ENCODE data around the gene NR6A1.

NR6A1 gene

GRCh38 chr9:124629600-124629999 lies 141.5 kb downstream of the NR6A1 start:
- no peak for DNase-seq (ENCODE audit: extremely low read depth, low read depth)
- TF ChIP-seq CTCF (IDR thresholded peaks at IDR 0.05; ENCODE audit: low read depth, low read length): no peak

GRCh38 chr9:124628741-124629140 lies 142.4 kb downstream of the NR6A1 start:
- DNase-seq (ENCODE audit: extremely low read depth, low read depth): no peak
- TF ChIP-seq CTCF (IDR thresholded peaks at IDR 0.05; ENCODE audit: low read depth, low read length): no peak

GRCh38 chr9:124626276-124626675 lies 144.8 kb downstream of the NR6A1 start:
- no peak for DNase-seq (ENCODE audit: extremely low read depth, low read depth)
- no peak for TF ChIP-seq CTCF (IDR thresholded peaks at IDR 0.05; ENCODE audit: low read depth, low read length)

GRCh38 chr9:124625087-124625486 lies 146.0 kb downstream of the NR6A1 start:
- no peak for DNase-seq (ENCODE audit: extremely low read depth, low read depth)
- TF ChIP-seq CTCF (IDR thresholded peaks at IDR 0.05; ENCODE audit: low read depth, low read length): no peak

GRCh38 chr9:124624735-124624992 lies 146.4 kb downstream of the NR6A1 start:
- no peak for TF ChIP-seq CTCF (IDR thresholded peaks at IDR 0.05; ENCODE audit: low read depth, low read length)
- DNase-seq (ENCODE audit: extremely low read depth, low read depth): no peak

- DNase-seq (ENCODE audit: extremely low read depth, low read depth): no peak
- TF ChIP-seq CTCF (IDR thresholded peaks at IDR 0.05; ENCODE audit: low read depth, low read length): no peak
Observed at GRCh38 chr9:124623966-124624734, 147.0 kb downstream of the NR6A1 start.

- TF ChIP-seq CTCF (IDR thresholded peaks at IDR 0.05; ENCODE audit: low read depth, low read length): no peak
- no peak for DNase-seq (ENCODE audit: extremely low read depth, low read depth)
Observed at GRCh38 chr9:124622882-124623281, 148.2 kb downstream of the NR6A1 start.
